ENCODE results near the gene RAC3.

The RAC3 gene

GRCh38 chr17:81999587-81999975 is 31.9 kb upstream of the RAC3 start:
- Histone ChIP-seq H3K4me3 (ENCODE audit: insufficient read depth, low read depth, low read length) (no peak overlapping the region), H3K9me3 (ENCODE audit: control insufficient read depth, low read length) (no peaks in the 10 kb centered on the region), H3K27me3 (ENCODE audit: control insufficient read depth, insufficient read depth, low read length, poor library complexity, severe bottlenecking) (no peaks in the 10 kb centered on the region), H3K36me3 (ENCODE audit: control insufficient read depth, insufficient read depth, low read length) (no peaks in the 10 kb centered on the region), H3K27ac (ENCODE audit: insufficient read depth, low read depth, low read length, poor library complexity, severe bottlenecking) (no peak overlapping the region), H3K4me1 (ENCODE audit: control insufficient read depth, insufficient read depth, low read length) (peaks cover 39% of the 10 kb centered on the region)
- 93 to 94% methylated on average over 12 of the region's 12 CpGs for WGBS, 2 experiments

GRCh38 chr17:81999976-82000802 is 31.3 kb upstream of the RAC3 start:
- no peak overlapping the region for H3K4me3 ChIP-seq (ENCODE audit: insufficient read depth, low read depth, low read length)
- H3K9me3 ChIP-seq (ENCODE audit: control insufficient read depth, low read length): no peaks in the 10 kb centered on the region
- peaks cover 34% of the 10 kb centered on the region for H3K4me1 ChIP-seq (ENCODE audit: control insufficient read depth, insufficient read depth, low read length)
- H3K36me3 ChIP-seq (ENCODE audit: control insufficient read depth, insufficient read depth, low read length): no peaks in the 10 kb centered on the region
- H3K27ac ChIP-seq (ENCODE audit: insufficient read depth, low read depth, low read length, poor library complexity, severe bottlenecking): no peak overlapping the region
- no peaks in the 10 kb centered on the region for H3K27me3 ChIP-seq (ENCODE audit: control insufficient read depth, insufficient read depth, low read length, poor library complexity, severe bottlenecking)
- WGBS, 2 experiments: 90 to 91% methylated on average over 36 of the region's 36 CpGs

GRCh38 chr17:82000803-82001570 is 30.5 kb upstream of the RAC3 start:
- peaks cover 26% of the 10 kb centered on the region for H3K4me1 ChIP-seq (ENCODE audit: control insufficient read depth, insufficient read depth, low read length)
- no peaks in the 10 kb centered on the region for H3K27me3 ChIP-seq (ENCODE audit: control insufficient read depth, insufficient read depth, low read length, poor library complexity, severe bottlenecking)
- WGBS, 2 experiments: 89 to 90% methylated on average over 32 of the region's 32 CpGs
- no peaks in the 10 kb centered on the region for H3K9me3 ChIP-seq (ENCODE audit: control insufficient read depth, low read length)
- H3K27ac ChIP-seq (ENCODE audit: insufficient read depth, low read depth, low read length, poor library complexity, severe bottlenecking): no peak overlapping the region
- no peak overlapping the region for H3K4me3 ChIP-seq (ENCODE audit: insufficient read depth, low read depth, low read length)
- no peaks in the 10 kb centered on the region for H3K36me3 ChIP-seq (ENCODE audit: control insufficient read depth, insufficient read depth, low read length)

- WGBS, 2 experiments: 83 to 88% methylated on average over 17 of the region's 17 CpGs
- no peak overlapping the region for H3K4me3 ChIP-seq (ENCODE audit: insufficient read depth, low read depth, low read length)
- no peak overlapping the region for H3K27ac ChIP-seq (ENCODE audit: insufficient read depth, low read depth, low read length, poor library complexity, severe bottlenecking)
- H3K27me3 ChIP-seq (ENCODE audit: control insufficient read depth, insufficient read depth, low read length, poor library complexity, severe bottlenecking): no peaks in the 10 kb centered on the region
- no peaks in the 10 kb centered on the region for H3K36me3 ChIP-seq (ENCODE audit: control insufficient read depth, insufficient read depth, low read length)
- H3K4me1 ChIP-seq (ENCODE audit: control insufficient read depth, insufficient read depth, low read length): peaks cover 26% of the 10 kb centered on the region
- no peaks in the 10 kb centered on the region for H3K9me3 ChIP-seq (ENCODE audit: control insufficient read depth, low read length)
These were observed 29.9 kb upstream of the RAC3 start for GRCh38 chr17:82001571-82002056.

- 79 to 84% methylated on average over 53 of the region's 53 CpGs for WGBS, 2 experiments
- no peak overlapping the region for H3K27ac ChIP-seq (ENCODE audit: insufficient read depth, low read depth, low read length, poor library complexity, severe bottlenecking)
These were observed 27.8 kb upstream of the RAC3 start for GRCh38 chr17:82003411-82004381.

GRCh38 chr17:82004517-82005455 is 26.7 kb upstream of the RAC3 start:
- 96% methylated on average over 41 of the region's 41 CpGs for WGBS, 2 experiments
- Histone ChIP-seq H3K27me3 (ENCODE audit: control insufficient read depth, insufficient read depth, low read length, poor library complexity, severe bottlenecking) (no peaks in the 10 kb centered on the region), H3K36me3 (ENCODE audit: control insufficient read depth, insufficient read depth, low read length) (no peaks in the 10 kb centered on the region), H3K27ac (ENCODE audit: insufficient read depth, low read depth, low read length, poor library complexity, severe bottlenecking) (peak overlapping the region; percentile 8), H3K4me1 (ENCODE audit: control insufficient read depth, insufficient read depth, low read length) (peaks cover 32% of the 10 kb centered on the region), H3K9me3 (ENCODE audit: control insufficient read depth, low read length) (no peaks in the 10 kb centered on the region), H3K4me3 (ENCODE audit: insufficient read depth, low read depth, low read length) (no peak overlapping the region)

More at GRCh38 chr17:82003411-82004381, 27.8 kb upstream of the RAC3 start:
- H3K9me3 ChIP-seq (ENCODE audit: control insufficient read depth, low read length): no peaks in the 10 kb centered on the region
- no peak overlapping the region for H3K4me3 ChIP-seq (ENCODE audit: insufficient read depth, low read depth, low read length)
- H3K4me1 ChIP-seq (ENCODE audit: control insufficient read depth, insufficient read depth, low read length): peaks cover 32% of the 10 kb centered on the region
- H3K27me3 ChIP-seq (ENCODE audit: control insufficient read depth, insufficient read depth, low read length, poor library complexity, severe bottlenecking): no peaks in the 10 kb centered on the region
- H3K36me3 ChIP-seq (ENCODE audit: control insufficient read depth, insufficient read depth, low read length): no peaks in the 10 kb centered on the region

- H3K27ac ChIP-seq (ENCODE audit: insufficient read depth, low read depth, low read length, poor library complexity, severe bottlenecking): no peak overlapping the region
These were observed 25.7 kb upstream of the RAC3 start for GRCh38 chr17:82005701-82006348.

GRCh38 chr17:82006468-82007227 is 24.8 kb upstream of the RAC3 start:
- WGBS, 2 experiments: 90% methylated on average over 24 of the region's 24 CpGs
- no peaks in the 10 kb centered on the region for H3K36me3 ChIP-seq (ENCODE audit: control insufficient read depth, insufficient read depth, low read length)
- H3K27me3 ChIP-seq (ENCODE audit: control insufficient read depth, insufficient read depth, low read length, poor library complexity, severe bottlenecking): no peaks in the 10 kb centered on the region
- H3K4me1 ChIP-seq (ENCODE audit: control insufficient read depth, insufficient read depth, low read length): peaks cover 15% of the 10 kb centered on the region
- no peak overlapping the region for H3K27ac ChIP-seq (ENCODE audit: insufficient read depth, low read depth, low read length, poor library complexity, severe bottlenecking)
- H3K4me3 ChIP-seq (ENCODE audit: insufficient read depth, low read depth, low read length): no peak overlapping the region
- no peaks in the 10 kb centered on the region for H3K9me3 ChIP-seq (ENCODE audit: control insufficient read depth, low read length)

More at GRCh38 chr17:82005701-82006348, 25.7 kb upstream of the RAC3 start:
- Histone ChIP-seq H3K27me3 (ENCODE audit: control insufficient read depth, insufficient read depth, low read length, poor library complexity, severe bottlenecking) (no peaks in the 10 kb centered on the region), H3K9me3 (ENCODE audit: control insufficient read depth, low read length) (no peaks in the 10 kb centered on the region), H3K4me3 (ENCODE audit: insufficient read depth, low read depth, low read length) (no peak overlapping the region), H3K36me3 (ENCODE audit: control insufficient read depth, insufficient read depth, low read length) (no peaks in the 10 kb centered on the region), H3K4me1 (ENCODE audit: control insufficient read depth, insufficient read depth, low read length) (peaks cover 23% of the 10 kb centered on the region)
- 95% methylated on average over 30 of the region's 30 CpGs for whole genome bisulfite sequencing, 2 experiments
